ENCODE measurements around the gene UBE2H. TPM values are rescaled to one million over a fixed set of nuclear protein-coding genes. Genes with fewer than 3 reads are reported as not detected.

The UBE2H gene
- total RNA-seq, 4 donors from 2014 or later = 82.7 to 162 (median 103) TPM

DNA sequence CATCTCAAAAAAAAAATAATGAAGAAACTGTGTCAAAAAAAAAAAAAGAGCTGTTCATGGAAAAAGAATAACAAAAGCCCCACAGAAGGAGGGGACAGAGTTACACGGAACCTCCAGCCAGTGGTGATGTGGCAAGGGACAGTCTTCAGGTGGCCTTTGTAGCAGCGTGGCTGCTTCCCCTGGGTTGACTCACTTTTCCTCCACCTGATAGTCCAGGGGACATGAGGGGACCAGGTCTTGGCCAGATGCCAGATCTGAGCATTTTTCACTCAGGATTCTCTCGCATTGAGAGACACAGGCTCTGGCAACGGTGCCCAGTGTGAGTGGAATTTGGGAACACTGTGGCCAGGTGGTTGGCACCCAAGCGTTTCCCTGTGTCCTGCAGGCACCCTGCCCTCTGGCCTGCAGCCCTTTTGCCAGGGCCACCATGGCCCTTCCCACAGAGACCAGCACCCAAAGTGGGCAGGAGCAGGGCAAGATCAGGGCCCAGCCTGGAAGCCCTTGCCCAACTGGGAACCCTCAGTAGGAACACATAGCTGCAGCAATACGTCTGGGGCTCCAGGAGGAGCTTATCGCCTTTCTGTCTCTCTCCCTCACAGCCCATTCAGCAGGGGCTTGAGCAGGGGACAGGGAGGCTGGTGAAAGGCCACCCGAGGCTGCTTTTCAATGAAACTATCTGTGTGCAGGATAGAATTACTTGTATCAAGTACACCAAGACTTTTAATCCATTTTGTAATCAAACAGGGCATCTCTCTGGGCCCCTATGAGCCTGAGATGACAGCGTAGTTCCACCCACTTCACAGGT is 159.1 kb downstream of the UBE2H start:
- in situ Hi-C loops (cut with MboI; ENCODE audit: low sequenced_read_pairs in 4 of 4) = no loop called here
- Histone ChIP-seq H3K27me3 (no peaks in the 10 kb centered on the region), H3K9me3 (no peaks in the 10 kb centered on the region), H3K4me3 (no peak overlapping the region), H3K27ac (no peak overlapping the region), H3K4me1 (peaks cover 6 to 12% of the 10 kb centered on the region in 2 donors), H3K36me3 (no peaks in the 10 kb centered on the region)
- ATAC-seq (no peak), DNase-seq (no peak)
- intact Hi-C loops (cut with DNase I; ENCODE audit: low total_unique reads) = no loop called here
- no peak for TF ChIP-seq POLR2A (IDR thresholded peaks at IDR 0.05)
- TF ChIP-seq, protein P1, sequence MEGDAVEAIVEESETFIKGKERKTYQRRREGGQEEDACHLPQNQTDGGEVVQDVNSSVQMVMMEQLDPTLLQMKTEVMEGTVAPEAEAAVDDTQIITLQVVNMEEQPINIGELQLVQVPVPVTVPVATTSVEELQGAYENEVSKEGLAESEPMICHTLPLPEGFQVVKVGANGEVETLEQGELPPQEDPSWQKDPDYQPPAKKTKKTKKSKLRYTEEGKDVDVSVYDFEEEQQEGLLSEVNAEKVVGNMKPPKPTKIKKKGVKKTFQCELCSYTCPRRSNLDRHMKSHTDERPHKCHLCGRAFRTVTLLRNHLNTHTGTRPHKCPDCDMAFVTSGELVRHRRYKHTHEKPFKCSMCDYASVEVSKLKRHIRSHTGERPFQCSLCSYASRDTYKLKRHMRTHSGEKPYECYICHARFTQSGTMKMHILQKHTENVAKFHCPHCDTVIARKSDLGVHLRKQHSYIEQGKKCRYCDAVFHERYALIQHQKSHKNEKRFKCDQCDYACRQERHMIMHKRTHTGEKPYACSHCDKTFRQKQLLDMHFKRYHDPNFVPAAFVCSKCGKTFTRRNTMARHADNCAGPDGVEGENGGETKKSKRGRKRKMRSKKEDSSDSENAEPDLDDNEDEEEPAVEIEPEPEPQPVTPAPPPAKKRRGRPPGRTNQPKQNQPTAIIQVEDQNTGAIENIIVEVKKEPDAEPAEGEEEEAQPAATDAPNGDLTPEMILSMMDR (IDR thresholded peaks at IDR 0.05 in 4 of 5, conservative IDR thresholded peaks at IDR 0.05 in 1 of 5) = no peak

DNA sequence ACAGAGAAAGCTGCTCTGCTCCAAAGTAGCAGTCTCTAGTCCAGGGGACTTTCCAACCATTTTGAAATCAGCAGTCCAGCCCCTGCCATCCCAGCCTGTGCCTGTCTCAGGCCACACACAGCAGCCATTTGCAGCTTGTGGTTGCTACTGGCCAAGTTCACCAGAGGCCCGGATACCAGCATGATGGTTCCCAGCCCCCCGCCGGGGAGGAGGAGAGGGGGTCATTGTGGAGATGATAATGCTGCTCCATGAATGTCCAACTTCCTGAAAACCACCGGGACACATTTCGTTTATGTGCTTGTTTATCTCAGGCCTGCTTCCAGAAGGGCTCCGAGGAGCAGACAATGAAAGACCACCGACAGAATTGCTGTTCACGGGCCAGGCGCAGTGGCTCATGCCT is 160.0 kb downstream of the UBE2H start:
- Histone ChIP-seq H3K4me1 (peaks cover 0 to 2% of the 10 kb centered on the region in 2 donors), H3K27me3 (no peaks in the 10 kb centered on the region), H3K9me3 (no peaks in the 10 kb centered on the region), H3K36me3 (no peaks in the 10 kb centered on the region), H3K27ac (no peak overlapping the region), H3K4me3 (no peak overlapping the region)
- ATAC-seq = no peak
- DNase-seq = no peak
- intact Hi-C loops (cut with DNase I; ENCODE audit: low total_unique reads) (no loop called here), in situ Hi-C loops (cut with MboI; ENCODE audit: low sequenced_read_pairs in 4 of 4) (no loop called here)
- no peak for TF ChIP-seq POLR2A (IDR thresholded peaks at IDR 0.05)
- TF ChIP-seq, protein P1 (IDR thresholded peaks at IDR 0.05 in 4 of 5, conservative IDR thresholded peaks at IDR 0.05 in 1 of 5) = no peak

DNA sequence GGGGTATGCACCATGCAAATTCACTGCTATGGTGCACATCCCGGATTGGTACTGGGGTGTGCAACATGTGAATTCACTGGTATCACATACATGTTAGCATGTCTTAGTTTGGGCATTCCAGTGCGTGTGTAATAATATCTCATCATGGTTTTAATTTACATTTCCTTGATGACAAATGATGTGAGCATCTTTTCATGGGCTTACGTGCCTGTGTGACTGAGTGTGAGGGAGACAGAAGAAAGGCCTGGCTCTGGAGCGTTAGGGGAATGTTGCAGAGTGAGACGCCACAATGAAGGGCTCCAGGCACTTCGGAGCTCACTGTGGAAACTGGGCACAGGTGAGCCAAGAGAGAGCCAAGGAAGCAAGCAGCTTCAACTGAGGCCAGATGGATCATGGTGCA is 162.6 kb downstream of the UBE2H start:
- TF ChIP-seq, protein P1 (IDR thresholded peaks at IDR 0.05 in 4 of 5, conservative IDR thresholded peaks at IDR 0.05 in 1 of 5) = no peak
- TF ChIP-seq POLR2A (IDR thresholded peaks at IDR 0.05) = no peak
- DNase-seq (no peak), ATAC-seq (no peak)
- intact Hi-C loops (cut with DNase I; ENCODE audit: low total_unique reads) = no loop called here
- Histone ChIP-seq H3K27ac (no peak overlapping the region), H3K36me3 (no peaks in the 10 kb centered on the region), H3K27me3 (peaks cover 14 to 20% (median 20%) of the 10 kb centered on the region in 3 donors), H3K4me1 (peaks cover 6 to 7% of the 10 kb centered on the region in 2 donors), H3K9me3 (no peaks in the 10 kb centered on the region), H3K4me3 (no peak overlapping the region)
- in situ Hi-C loops (cut with MboI; ENCODE audit: low sequenced_read_pairs in 4 of 4) = no loop called here

DNA sequence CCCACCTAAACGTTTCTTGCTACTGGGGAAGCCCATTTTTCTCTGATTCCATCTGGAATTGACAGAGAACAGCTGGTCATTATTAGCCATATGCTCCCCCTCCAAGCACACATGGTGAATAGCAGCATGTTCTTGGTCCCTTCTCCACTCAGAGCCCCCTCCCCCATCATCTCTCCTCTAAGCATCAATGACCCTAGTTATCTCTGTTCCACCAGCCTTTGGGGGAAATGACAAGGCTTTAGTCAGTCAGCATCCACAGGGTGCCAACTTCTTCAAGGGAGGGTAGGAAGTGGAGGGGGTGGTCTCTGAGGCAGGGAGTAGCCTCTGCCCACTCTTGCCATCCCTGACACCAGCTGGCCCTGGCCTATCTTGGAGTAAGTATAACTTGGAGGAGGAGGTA is 163.1 kb downstream of the UBE2H start:
- intact Hi-C loops (cut with DNase I; ENCODE audit: low total_unique reads) (no loop called here), in situ Hi-C loops (cut with MboI; ENCODE audit: low sequenced_read_pairs in 4 of 4) (no loop called here)
- Histone ChIP-seq H3K4me3 (no peak overlapping the region), H3K27ac (no peak overlapping the region), H3K36me3 (no peaks in the 10 kb centered on the region), H3K27me3 (peaks cover 19 to 25% (median 25%) of the 10 kb centered on the region in 3 donors), H3K4me1 (peaks cover 9 to 11% of the 10 kb centered on the region in 2 donors), H3K9me3 (no peaks in the 10 kb centered on the region)
- no peak for DNase-seq
- no peak for ATAC-seq
- TF ChIP-seq POLR2A (IDR thresholded peaks at IDR 0.05) = no peak
- TF ChIP-seq, protein P1 (IDR thresholded peaks at IDR 0.05 in 4 of 5, conservative IDR thresholded peaks at IDR 0.05 in 1 of 5) = no peak
